H1 (cell line): ENCODE results near the gene ATP13A2. TPM values are rescaled to one million over a fixed set of nuclear protein-coding genes. Genes with fewer than 3 reads are reported as not detected.

Source experiments
- CTCF ChIA-PET: fragments of 300-600 bp; sonication (Branson Sonifier 250); formaldehyde crosslinking; loops from one replicate; lab custom pipeline; 2021; ENCODE audit not compliant: partially characterized antibody; lab: Charles Lee
- POLR2A ChIA-PET: fragments of 300-600 bp; sonication (Branson Sonifier 250); formaldehyde crosslinking; loops from one replicate; lab custom pipeline; 2021; ENCODE audit warnings: inconsistent platforms; ENCODE audit not compliant: partially characterized antibody; lab: Charles Lee
- DNase-seq, 2 experiments: peaks; one replicate each; pipeline versions ENCODE4 v3.0.0 to v3.0.0-alpha.2; 2010 to 2022; ENCODE audit warnings: low spot score in 2 of 2, low read depth in 1 of 2, mixed read lengths in 1 of 2
- FAIRE-seq: peaks from 2 replicates; lab custom pipeline; 2011; peaks lifted over from hg19 to GRCh38; lab: Jason Lieb, UNC
- H2AFZ ChIP-seq: 2 replicates; pipeline ENCODE4 v1.8.1; 2012; ENCODE audit warnings: low read length, inconsistent platforms
- H2AK5ac ChIP-seq: 2 replicates; pipeline ENCODE4 v1.6.1; 2013; ENCODE audit warnings: low read depth, low read length
- H2BK120ac ChIP-seq: replicated peaks from 2 replicates; pipeline ENCODE3; 2013; ENCODE audit warnings: low read depth, low read length, inconsistent platforms
- H2BK12ac ChIP-seq: 2 replicates; pipeline ENCODE4 v1.6.1; 2013; ENCODE audit warnings: low read depth, low read length
- H2BK15ac ChIP-seq: 2 replicates; pipeline ENCODE4 v1.6.1; 2013; ENCODE audit warnings: low read length
- H2BK20ac ChIP-seq: 2 replicates; pipeline ENCODE4 v1.6.1; 2013; ENCODE audit warnings: low read length
- H2BK5ac ChIP-seq: 2 replicates; pipeline ENCODE4 v1.6.1; 2013; ENCODE audit warnings: low read depth, low read length
- H3K14ac ChIP-seq: 2 replicates; pipeline ENCODE4 v1.6.1; 2013; ENCODE audit warnings: inconsistent platforms; ENCODE audit not compliant: insufficient read length
- H3K18ac ChIP-seq: 2 replicates; pipeline ENCODE4 v1.6.1; 2013; ENCODE audit warnings: low read length; ENCODE audit errors: extremely low read depth
- H3K23ac ChIP-seq: 2 replicates; pipeline ENCODE4 v1.6.1; 2013; ENCODE audit warnings: inconsistent platforms; ENCODE audit not compliant: insufficient read length
- H3K23me2 ChIP-seq: 2 replicates; pipeline ENCODE4 v1.6.1; 2013; ENCODE audit warnings: low read depth, low read length
- H3K27ac ChIP-seq: 2 replicates; pipeline ENCODE4 v1.6.1; 2011; ENCODE audit warnings: low read depth, low read length, inconsistent platforms
- H3K27me3 ChIP-seq, 4 experiments: replicated peaks in 1 of 4; 1 replicate in 1 of 4; 2 replicates in 3 of 4; pipeline versions ENCODE4 v1.6.1 to v1.8.1; 2011 to 2013; ENCODE audit warnings: low read length in 3 of 4, mild to moderate bottlenecking in 3 of 4, inconsistent platforms in 2 of 4, mixed read lengths in 2 of 4, moderate library complexity in 1 of 4; ENCODE audit not compliant: control insufficient read depth in 3 of 4, insufficient read depth in 3 of 4; ENCODE audit errors: extremely low read depth in 1 of 4
- H3K36me3 ChIP-seq, 4 experiments: 2 replicates each; pipeline versions ENCODE4 v1.6.1 to v1.8.1; 2011 to 2013; ENCODE audit warnings: mild to moderate bottlenecking in 4 of 4, low read length in 3 of 4, moderate library complexity in 2 of 4, control low read depth in 1 of 4, inconsistent platforms in 1 of 4; ENCODE audit not compliant: insufficient read depth in 4 of 4, control insufficient read depth in 2 of 4
- H3K4ac ChIP-seq: replicated peaks from 2 replicates; pipeline ENCODE3; 2013; ENCODE audit warnings: low read length, low read depth, mixed read lengths, inconsistent platforms; ENCODE audit not compliant: insufficient read length
- H3K4me1 ChIP-seq, 4 experiments: replicated peaks in 1 of 4; 1 replicate in 1 of 4; 2 replicates in 3 of 4; pipeline versions ENCODE4 v1.6.1 to v1.8.1; 2011 to 2013; ENCODE audit warnings: low read length in 3 of 4, inconsistent platforms in 2 of 4, mixed read lengths in 1 of 4; ENCODE audit not compliant: insufficient read depth in 4 of 4, control insufficient read depth in 3 of 4
- H3K4me2 ChIP-seq, 2 experiments: 2 replicates each; pipeline versions ENCODE4 v1.6.1 to v1.8.1; 2011 to 2013; ENCODE audit warnings: low read depth in 2 of 2, low read length in 2 of 2, control low read depth in 1 of 2, inconsistent platforms in 1 of 2, mild to moderate bottlenecking in 1 of 2; ENCODE audit not compliant: insufficient read depth in 1 of 2
- H3K4me3 ChIP-seq, 4 experiments: fragments of 200-600, 300-600 bp in 1 of 4; sonication (generic), shearing (Covaris generic), sonication (Bioruptor Twin) in 1 of 4; 2 replicates each; pipeline versions ENCODE4 v1.5.1 to v1.8.1; 2011 to 2016; ENCODE audit warnings: low read length in 4 of 4, low read depth in 3 of 4, control low read depth in 2 of 4, inconsistent platforms in 2 of 4, mild to moderate bottlenecking in 2 of 4, mixed read lengths in 1 of 4, moderate library complexity in 1 of 4; ENCODE audit not compliant: insufficient read depth in 2 of 4; ENCODE audit errors: extremely low read depth in 1 of 4
- H3K56ac ChIP-seq: replicated peaks from 2 replicates; pipeline ENCODE3; 2013; ENCODE audit warnings: low read depth, mild to moderate bottlenecking, mixed read lengths, low read length, inconsistent platforms; ENCODE audit not compliant: insufficient read length
- H3K79me1 ChIP-seq: 2 replicates; pipeline ENCODE4 v1.6.1; 2013; ENCODE audit warnings: low read depth, low read length, control low read depth
- H3K79me2 ChIP-seq, 2 experiments: 2 replicates each; pipeline versions ENCODE4 v1.6.1 to v1.8.1; 2012 to 2013; ENCODE audit warnings: low read length in 2 of 2, mild to moderate bottlenecking in 2 of 2, inconsistent platforms in 1 of 2; ENCODE audit not compliant: insufficient read depth in 2 of 2, control insufficient read depth in 1 of 2
- H3K9ac ChIP-seq, 4 experiments: replicated peaks in 1 of 4; 1 replicate in 1 of 4; 2 replicates in 3 of 4; pipeline versions ENCODE4 v1.6.1 to v1.8.1; 2011 to 2013; ENCODE audit warnings: low read depth in 3 of 4, low read length in 3 of 4, control low read depth in 2 of 4, mild to moderate bottlenecking in 2 of 4, moderate library complexity in 2 of 4, inconsistent platforms in 1 of 4; ENCODE audit errors: extremely low read depth in 1 of 4
- H3K9me3 ChIP-seq, 2 experiments: 2 replicates each; pipeline versions ENCODE4 v1.6.1 to v1.8.1; 2012 to 2013; ENCODE audit warnings: mild to moderate bottlenecking in 2 of 2, moderate library complexity in 2 of 2, control low read depth in 1 of 2, inconsistent platforms in 1 of 2, low read depth in 1 of 2, low read length in 1 of 2, mixed read lengths in 1 of 2; ENCODE audit not compliant: insufficient read depth in 2 of 2
- H4K20me1 ChIP-seq, 2 experiments: replicated peaks in 1 of 2; 2 replicates each; pipeline versions ENCODE3 to v1.8.1; 2011 to 2013; ENCODE audit warnings: inconsistent platforms in 2 of 2, low read length in 2 of 2, mild to moderate bottlenecking in 1 of 2; ENCODE audit not compliant: insufficient read depth in 2 of 2, control insufficient read depth in 1 of 2
- H4K5ac ChIP-seq: 2 replicates; pipeline ENCODE4 v1.6.1; 2013; ENCODE audit warnings: low read length, low read depth, mixed read lengths, inconsistent platforms; ENCODE audit not compliant: insufficient read length
- H4K8ac ChIP-seq: 2 replicates; pipeline ENCODE4 v1.8.0; 2013; ENCODE audit warnings: mild to moderate bottlenecking, moderate library complexity, low read length, inconsistent platforms; ENCODE audit not compliant: insufficient read depth; ENCODE audit errors: extremely low read depth
- H4K91ac ChIP-seq: replicated peaks from 2 replicates; pipeline ENCODE3; 2013; ENCODE audit warnings: low read length, mixed read lengths, inconsistent platforms; ENCODE audit not compliant: insufficient read length
- MAFK ChIP-seq: IDR thresholded peaks from 2 replicates; pipeline ENCODE4 v1.6.1; 2012; ENCODE audit warnings: low read depth, mild to moderate bottlenecking, improper control_type of control experiment, low read length
- RAD21 ChIP-seq, 2 experiments: IDR thresholded peaks in 1 of 2; conservative IDR thresholded peaks in 1 of 2; 2 replicates each; pipeline ENCODE4 v1.6.1; 2011; ENCODE audit warnings: low read depth in 2 of 2, low read length in 2 of 2, improper control_type of control experiment in 1 of 2, inconsistent platforms in 1 of 2, mild to moderate bottlenecking in 1 of 2, moderate library complexity in 1 of 2
- TBP ChIP-seq: IDR thresholded peaks from 2 replicates; pipeline ENCODE4 v1.6.1; 2011; ENCODE audit warnings: low read depth, low read length, improper control_type of control experiment
- WGBS, 2 experiments: shearing (Covaris generic) in 1 of 2; methylation state at CpG; one replicate each; pipeline versions ENCODE4 v1.1.6 to v1.1.7; 2013 to 2015; ENCODE audit warnings: low lambda C conversion rate in 2 of 2, mixed read lengths in 2 of 2, inconsistent platforms in 1 of 2, low coverage in 1 of 2, missing lambda C conversion rate in 1 of 2; ENCODE audit not compliant: insufficient replicate concordance in 2 of 2, insufficient coverage in 1 of 2, insufficient read length in 1 of 2; ENCODE audit errors: extremely low coverage in 1 of 2, missing lambda C conversion rate in 1 of 2; 5-methylcytosine and 5-hydroxymethylcytosine counted together
- polyA plus RNA-seq, 7 experiments: library from polyadenylated mRNA; depleted of rRNA in 3 of 7; stranded (reverse) in 5 of 7; unstranded in 2 of 7; fragments of >200 nt in 5 of 7; fragments of 200-250 nt in 2 of 7; gene quantifications; 1 replicate in 5 of 7; 2 replicates in 1 of 7; 4 replicates in 1 of 7; pipeline versions ENCODE4 v1.2.1 to v1.2.3, GENCODE V29; 2011 to 2013; ENCODE audit warnings: missing spikeins in 2 of 7, mixed read lengths in 2 of 7
- total RNA-seq: library from RNA; stranded (reverse); fragmentation: NEBNext Ultra II Directional; extraction: Animal tissue kit (Norgen Biotek cat#: 25700); gene quantifications from 2 replicates; pipeline ENCODE4 v1.2.1, GENCODE V29; 2021
- TF ChIP-seq, protein P1 (sequence below): IDR thresholded peaks from 2 replicates; pipeline ENCODE4 v1.6.1; 2012; ENCODE audit warnings: low read length, inconsistent platforms

ATP13A2 gene
- total and polyA plus RNA-seq, 2 of the 8 experiments (the other 6 are each of a cell fraction or from before 2014, with no cell fraction given) = 82.1 to 83.6 TPM

DNA sequence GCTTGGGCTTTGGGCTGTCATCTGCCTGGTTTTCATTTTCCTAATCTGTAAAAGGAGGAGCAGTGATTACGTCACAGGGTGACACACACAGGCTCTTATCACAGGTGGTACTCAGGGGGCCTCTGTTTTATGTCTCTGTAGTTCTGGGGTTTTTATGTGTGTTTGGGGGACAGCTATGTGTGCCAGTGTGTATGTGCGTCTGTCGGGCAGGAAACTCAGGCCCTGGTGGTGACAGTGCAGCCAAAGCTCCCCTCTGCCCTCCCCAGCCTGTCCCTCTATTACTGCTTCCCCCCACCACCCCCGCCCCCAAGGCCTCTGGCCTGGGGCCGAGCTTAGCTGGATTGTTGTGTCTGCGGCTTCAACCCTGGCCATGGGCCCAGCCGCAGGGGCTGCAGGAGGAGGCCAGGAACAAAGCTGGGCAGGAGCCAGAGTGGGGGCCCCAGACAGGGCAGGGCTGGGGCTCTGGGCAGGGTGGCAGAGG lies 44.6 kb downstream of the ATP13A2 start:
- POLR2A ChIA-PET = interaction anchor here (1.3 to 9.5 kb wide), 4 partner anchors 8 to 53 kb away, joined by 3 to 92 read pairs (median 4); partner anchors contain the start of gene MFAP2
- TF ChIP-seq, protein P1, sequence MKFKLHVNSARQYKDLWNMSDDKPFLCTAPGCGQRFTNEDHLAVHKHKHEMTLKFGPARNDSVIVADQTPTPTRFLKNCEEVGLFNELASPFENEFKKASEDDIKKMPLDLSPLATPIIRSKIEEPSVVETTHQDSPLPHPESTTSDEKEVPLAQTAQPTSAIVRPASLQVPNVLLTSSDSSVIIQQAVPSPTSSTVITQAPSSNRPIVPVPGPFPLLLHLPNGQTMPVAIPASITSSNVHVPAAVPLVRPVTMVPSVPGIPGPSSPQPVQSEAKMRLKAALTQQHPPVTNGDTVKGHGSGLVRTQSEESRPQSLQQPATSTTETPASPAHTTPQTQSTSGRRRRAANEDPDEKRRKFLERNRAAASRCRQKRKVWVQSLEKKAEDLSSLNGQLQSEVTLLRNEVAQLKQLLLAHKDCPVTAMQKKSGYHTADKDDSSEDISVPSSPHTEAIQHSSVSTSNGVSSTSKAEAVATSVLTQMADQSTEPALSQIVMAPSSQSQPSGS = no peak
- TF ChIP-seq MAFK (no peak), TBP (no peak), RAD21 (IDR thresholded peaks at IDR 0.05 in 1 of 2, conservative IDR thresholded peaks at IDR 0.05 in 1 of 2; ENCODE audit: low read depth in 2 of 2, low read length in 2 of 2) (no peak)
- TF ChIP-seq, all 59 proteins: peak for 0
- no peak overlapping the region for H2BK120ac ChIP-seq
- H3K27ac ChIP-seq = no peak overlapping the region
- FAIRE-seq = no peak
- H3K23me2 ChIP-seq = peaks cover 3% of the 10 kb centered on the region; the same call in 1 of the 2 replicates
- H3K18ac ChIP-seq = no peak overlapping the region
- H4K8ac ChIP-seq = no peak overlapping the region
- no peak overlapping the region for H2BK15ac ChIP-seq
- H2AFZ ChIP-seq = no peak overlapping the region
- no peaks in the 10 kb centered on the region for H3K27me3 ChIP-seq
- no peak overlapping the region for H3K23ac ChIP-seq
- H3K4me2 ChIP-seq = no peak overlapping the region
- no peak overlapping the region for H3K14ac ChIP-seq
- H3K56ac ChIP-seq = no peak overlapping the region
- H2BK20ac ChIP-seq = no peak overlapping the region
- H2BK12ac ChIP-seq = no peak overlapping the region
- peaks cover 3 to 35% (median 16%) of the 10 kb centered on the region in 4 experiments; a peak in 6 of 8 replicates for H3K36me3 ChIP-seq
- H3K4me3 ChIP-seq = no peak overlapping the region
- DNase-seq = no peak
- H3K4me1 ChIP-seq = peaks cover 0 to 10% (median 6%) of the 10 kb centered on the region in 4 experiments; a peak in 6 of 7 replicates
- no peaks in the 10 kb centered on the region for H3K9me3 ChIP-seq
- CTCF ChIA-PET = interaction anchor here (0.8 to 14.3 kb wide), 8 partner anchors 8 to 346 kb away, joined by 3 to 267 read pairs (median 8); partner anchors contain the start of gene MFAP2
- H2BK5ac ChIP-seq = no peak overlapping the region
- no peaks in the 10 kb centered on the region for H3K79me1 ChIP-seq
- no peak overlapping the region for H4K5ac ChIP-seq
- H4K20me1 ChIP-seq = peaks cover 8 to 11% of the 10 kb centered on the region in 2 experiments
- no peak overlapping the region for H2AK5ac ChIP-seq
- H3K4ac ChIP-seq = no peak overlapping the region
- no peaks in the 10 kb centered on the region for H3K79me2 ChIP-seq
- no peak overlapping the region for H4K91ac ChIP-seq
- H3K9ac ChIP-seq = no peak overlapping the region
- WGBS, 2 experiments = 75% methylated on average over 4 of the region's 7 CpGs; no CpG with 5 or more reads in 1 of the 2 experiments
